ENCODE data around the gene ETV3L.

Gene ETV3L

DNA sequence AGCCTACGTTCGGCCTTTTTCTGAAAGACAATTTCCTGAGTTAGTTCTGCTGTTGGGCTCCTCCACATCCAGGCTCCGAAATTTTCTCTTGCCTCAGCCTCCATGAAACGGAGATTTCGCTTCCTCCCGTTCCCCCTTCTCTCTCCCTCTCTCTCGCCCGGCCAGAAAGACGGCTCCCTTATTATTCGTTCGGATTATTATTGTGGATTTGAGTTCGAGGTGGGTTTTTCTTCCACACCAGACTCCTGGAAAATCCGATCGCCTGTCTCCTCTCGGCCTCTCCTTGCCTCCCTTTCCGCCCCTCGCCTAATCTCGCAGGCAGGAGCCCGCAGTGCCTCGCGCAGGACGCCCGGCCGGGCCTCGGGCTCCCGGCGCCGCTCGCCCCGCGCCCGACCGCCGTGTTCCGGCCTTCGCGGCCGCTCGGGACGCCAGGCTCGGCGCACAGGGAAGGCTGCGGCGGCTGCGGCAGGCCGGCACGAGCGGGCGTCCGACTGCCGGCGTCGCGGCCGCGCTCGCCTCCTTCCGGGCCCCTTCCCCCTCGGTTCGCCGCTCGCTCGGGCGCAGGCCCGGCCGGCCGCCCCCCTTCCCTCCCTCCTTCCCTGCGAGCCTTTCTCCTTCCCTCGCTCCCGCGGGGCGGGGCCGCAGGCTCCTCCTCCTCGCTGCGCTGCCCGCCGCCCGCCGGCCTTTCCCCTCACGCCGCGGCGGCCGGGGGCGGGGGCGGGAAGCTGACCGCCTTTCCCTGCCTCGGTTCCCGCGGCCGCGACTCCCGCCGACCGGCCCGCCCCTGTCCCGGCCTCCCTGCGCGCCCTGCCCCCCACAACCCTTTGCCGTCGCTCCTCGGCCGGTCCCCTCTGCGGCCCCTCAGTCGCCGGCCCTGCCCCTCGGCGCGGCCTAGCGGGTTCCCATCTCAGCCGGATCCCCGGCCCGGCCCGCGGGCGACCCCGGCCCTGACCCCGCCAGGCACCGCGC lies 54.1 kb downstream of the ETV3L start, which contains the start of gene ARHGEF11:
Gene ARHGEF11, minus strand, starts transcription at position 493 of the 969 bp plus-strand sequence. CDS start 1,412 bp downstream, outside the sequence.
- TF ChIP-seq, protein P1, sequence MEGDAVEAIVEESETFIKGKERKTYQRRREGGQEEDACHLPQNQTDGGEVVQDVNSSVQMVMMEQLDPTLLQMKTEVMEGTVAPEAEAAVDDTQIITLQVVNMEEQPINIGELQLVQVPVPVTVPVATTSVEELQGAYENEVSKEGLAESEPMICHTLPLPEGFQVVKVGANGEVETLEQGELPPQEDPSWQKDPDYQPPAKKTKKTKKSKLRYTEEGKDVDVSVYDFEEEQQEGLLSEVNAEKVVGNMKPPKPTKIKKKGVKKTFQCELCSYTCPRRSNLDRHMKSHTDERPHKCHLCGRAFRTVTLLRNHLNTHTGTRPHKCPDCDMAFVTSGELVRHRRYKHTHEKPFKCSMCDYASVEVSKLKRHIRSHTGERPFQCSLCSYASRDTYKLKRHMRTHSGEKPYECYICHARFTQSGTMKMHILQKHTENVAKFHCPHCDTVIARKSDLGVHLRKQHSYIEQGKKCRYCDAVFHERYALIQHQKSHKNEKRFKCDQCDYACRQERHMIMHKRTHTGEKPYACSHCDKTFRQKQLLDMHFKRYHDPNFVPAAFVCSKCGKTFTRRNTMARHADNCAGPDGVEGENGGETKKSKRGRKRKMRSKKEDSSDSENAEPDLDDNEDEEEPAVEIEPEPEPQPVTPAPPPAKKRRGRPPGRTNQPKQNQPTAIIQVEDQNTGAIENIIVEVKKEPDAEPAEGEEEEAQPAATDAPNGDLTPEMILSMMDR (conservative IDR thresholded peaks at IDR 0.05; ENCODE audit: control insufficient read depth, insufficient read depth, low read depth, low read length): no peak
- DNase-seq (ENCODE audit: low read depth): peak; percentile 80
- peak within 1 kb of the TSS; percentile 84 for H3K4me3 ChIP-seq (ENCODE audit: control insufficient read depth, low read depth, low read length)

DNA sequence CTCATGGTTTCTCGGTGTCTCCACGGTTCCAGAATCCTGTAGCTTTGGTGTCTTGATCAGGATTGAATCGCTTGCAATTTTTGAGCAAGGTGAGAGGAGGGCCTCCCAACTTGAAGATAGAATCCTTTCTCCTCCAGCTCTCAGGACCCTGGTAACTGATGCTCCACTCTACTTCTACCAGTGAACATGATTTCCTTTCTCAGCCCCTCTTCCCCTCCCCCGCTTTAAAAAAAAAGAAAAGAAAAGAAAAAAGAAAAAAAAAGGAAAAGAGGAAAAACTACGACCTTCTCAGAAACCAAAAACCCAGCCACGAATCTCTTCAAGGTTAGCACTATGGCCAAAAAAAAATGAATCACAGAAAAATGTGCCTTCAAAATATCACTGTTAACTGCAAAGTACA lies 55.3 kb downstream of the ETV3L start:
- H3K4me3 ChIP-seq (ENCODE audit: control insufficient read depth, low read depth, low read length): peak overlapping the region; percentile 84
- DNase-seq (ENCODE audit: low read depth): no peak
- TF ChIP-seq, protein P1 (conservative IDR thresholded peaks at IDR 0.05; ENCODE audit: control insufficient read depth, insufficient read depth, low read depth, low read length): no peak

DNA sequence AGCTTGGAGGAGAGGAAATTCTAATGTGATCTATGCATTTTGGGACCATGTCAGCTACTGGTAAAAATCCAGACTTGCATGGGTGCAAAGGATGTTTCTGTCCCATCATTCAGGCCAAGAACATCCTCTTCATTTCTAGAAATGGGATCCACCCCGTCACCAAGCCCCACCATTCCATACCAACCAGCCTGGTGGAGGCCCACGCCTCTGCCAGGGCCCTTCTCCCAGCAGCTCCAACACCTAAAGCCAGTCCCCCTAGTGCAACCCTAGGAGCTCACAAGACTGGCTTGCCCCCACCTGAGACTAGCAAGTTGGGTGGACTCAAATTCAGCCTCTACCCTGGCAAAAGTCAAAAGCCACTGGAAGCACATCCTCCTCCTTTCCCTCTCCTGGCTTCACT lies 55.9 kb downstream of the ETV3L start:
- TF ChIP-seq, protein P1 (conservative IDR thresholded peaks at IDR 0.05; ENCODE audit: control insufficient read depth, insufficient read depth, low read depth, low read length): no peak
- H3K4me3 ChIP-seq (ENCODE audit: control insufficient read depth, low read depth, low read length): peak overlapping the region; percentile 84
- DNase-seq (ENCODE audit: low read depth): no peak

DNA sequence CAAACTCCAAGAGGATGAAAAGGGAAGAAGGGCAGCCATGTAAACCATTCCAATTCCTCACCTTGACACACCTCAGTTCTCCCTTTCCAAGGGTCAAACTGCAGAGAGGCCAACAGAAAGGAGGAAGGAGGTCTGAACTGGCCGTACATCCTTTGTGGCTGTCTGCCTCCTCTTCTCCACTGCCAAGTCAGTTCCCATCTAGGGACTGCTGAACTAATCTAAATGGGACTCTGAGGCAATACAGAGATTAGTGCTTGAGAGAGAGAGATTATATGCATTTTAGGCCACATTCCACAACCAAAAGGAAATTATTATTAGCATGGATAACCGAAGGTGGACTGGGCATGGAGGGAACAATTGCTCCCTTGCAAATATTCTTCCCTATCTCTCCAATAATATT lies 56.8 kb downstream of the ETV3L start:
- no peak for DNase-seq (ENCODE audit: low read depth)
- H3K4me3 ChIP-seq (ENCODE audit: control insufficient read depth, low read depth, low read length): no peak overlapping the region
- TF ChIP-seq, protein P1 (conservative IDR thresholded peaks at IDR 0.05; ENCODE audit: control insufficient read depth, insufficient read depth, low read depth, low read length): no peak

All from fibroblast of mammary gland (primary cell).